ENCODE results near the gene RPGRIP1.
"Not testable (repeated sequence)": the region's sequence is repeated elsewhere in the genome, so short reads cannot be mapped to it uniquely, and the experiment has no call there.

RPGRIP1 gene

DNA sequence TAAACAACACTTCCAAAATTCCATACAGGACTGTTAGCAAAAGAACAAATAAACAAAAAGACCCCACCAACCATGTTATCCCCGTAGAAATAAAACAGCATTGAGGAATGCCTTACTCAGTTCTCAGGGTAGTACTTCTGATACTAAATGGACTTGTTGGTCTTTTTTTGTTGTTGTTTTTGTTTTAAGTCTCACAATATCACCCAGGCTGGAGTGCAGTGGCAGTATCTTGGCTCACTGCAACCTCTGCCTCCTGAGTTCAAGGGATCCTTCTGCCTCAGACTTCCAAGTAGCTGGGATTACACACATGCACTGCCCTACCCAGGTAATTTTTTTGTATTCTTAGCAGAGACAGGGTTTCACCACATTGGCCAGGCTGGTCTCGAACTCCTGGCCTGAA is 27.7 kb upstream of the RPGRIP1 start:
- DNase-seq (ENCODE audit: extremely low read depth, low read depth), result no peak
- TF ChIP-seq, protein P1, sequence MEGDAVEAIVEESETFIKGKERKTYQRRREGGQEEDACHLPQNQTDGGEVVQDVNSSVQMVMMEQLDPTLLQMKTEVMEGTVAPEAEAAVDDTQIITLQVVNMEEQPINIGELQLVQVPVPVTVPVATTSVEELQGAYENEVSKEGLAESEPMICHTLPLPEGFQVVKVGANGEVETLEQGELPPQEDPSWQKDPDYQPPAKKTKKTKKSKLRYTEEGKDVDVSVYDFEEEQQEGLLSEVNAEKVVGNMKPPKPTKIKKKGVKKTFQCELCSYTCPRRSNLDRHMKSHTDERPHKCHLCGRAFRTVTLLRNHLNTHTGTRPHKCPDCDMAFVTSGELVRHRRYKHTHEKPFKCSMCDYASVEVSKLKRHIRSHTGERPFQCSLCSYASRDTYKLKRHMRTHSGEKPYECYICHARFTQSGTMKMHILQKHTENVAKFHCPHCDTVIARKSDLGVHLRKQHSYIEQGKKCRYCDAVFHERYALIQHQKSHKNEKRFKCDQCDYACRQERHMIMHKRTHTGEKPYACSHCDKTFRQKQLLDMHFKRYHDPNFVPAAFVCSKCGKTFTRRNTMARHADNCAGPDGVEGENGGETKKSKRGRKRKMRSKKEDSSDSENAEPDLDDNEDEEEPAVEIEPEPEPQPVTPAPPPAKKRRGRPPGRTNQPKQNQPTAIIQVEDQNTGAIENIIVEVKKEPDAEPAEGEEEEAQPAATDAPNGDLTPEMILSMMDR (IDR thresholded peaks at IDR 0.05; ENCODE audit: low read depth, low read length), result no peak

DNA sequence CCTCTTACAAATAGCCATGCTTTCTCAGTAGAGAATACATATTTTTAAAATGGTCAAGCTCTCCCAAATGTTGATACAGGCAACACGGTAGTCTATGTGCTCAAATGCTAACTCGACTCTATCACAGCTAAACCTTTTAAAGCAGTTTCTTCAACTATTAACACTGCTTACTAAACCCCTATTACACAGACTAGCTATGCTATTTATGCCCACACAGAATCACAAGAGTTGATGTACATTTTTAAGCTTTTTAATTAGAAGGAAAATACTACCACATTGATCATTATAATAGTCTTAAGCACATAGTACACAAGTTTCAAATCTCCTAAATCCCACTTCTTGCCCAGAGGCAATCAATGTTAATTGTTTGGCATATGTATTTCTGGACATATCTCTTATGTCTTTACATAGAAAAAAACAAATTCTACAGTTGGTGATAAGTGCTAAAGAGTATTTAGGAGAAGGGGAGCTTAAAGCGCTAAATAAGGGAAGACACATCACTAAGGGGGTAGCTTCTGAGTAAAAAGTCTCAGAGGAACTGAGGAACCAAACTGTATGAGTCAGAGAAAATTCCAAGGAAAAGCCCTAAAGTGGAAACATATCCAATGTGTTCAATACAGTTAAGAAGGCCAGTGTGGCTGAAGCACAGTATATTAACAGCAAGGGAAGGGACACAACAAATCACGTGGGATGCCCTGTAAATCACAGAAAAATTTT is 24.3 kb upstream of the RPGRIP1 start:
- DNase-seq (ENCODE audit: extremely low read depth, low read depth), result no peak
- TF ChIP-seq, protein P1 (IDR thresholded peaks at IDR 0.05; ENCODE audit: low read depth, low read length), result no peak

GRCh38 chr14:21256102-21256447 is 23.8 kb upstream of the RPGRIP1 start:
- not testable (repeated sequence) for DNase-seq (ENCODE audit: extremely low read depth, low read depth)

- TF ChIP-seq, protein P1 (IDR thresholded peaks at IDR 0.05; ENCODE audit: low read depth, low read length), result no peak
- no peak for DNase-seq (ENCODE audit: extremely low read depth, low read depth)
Observed at GRCh38 chr14:21256539-21257393, 23.1 kb upstream of the RPGRIP1 start.

DNA sequence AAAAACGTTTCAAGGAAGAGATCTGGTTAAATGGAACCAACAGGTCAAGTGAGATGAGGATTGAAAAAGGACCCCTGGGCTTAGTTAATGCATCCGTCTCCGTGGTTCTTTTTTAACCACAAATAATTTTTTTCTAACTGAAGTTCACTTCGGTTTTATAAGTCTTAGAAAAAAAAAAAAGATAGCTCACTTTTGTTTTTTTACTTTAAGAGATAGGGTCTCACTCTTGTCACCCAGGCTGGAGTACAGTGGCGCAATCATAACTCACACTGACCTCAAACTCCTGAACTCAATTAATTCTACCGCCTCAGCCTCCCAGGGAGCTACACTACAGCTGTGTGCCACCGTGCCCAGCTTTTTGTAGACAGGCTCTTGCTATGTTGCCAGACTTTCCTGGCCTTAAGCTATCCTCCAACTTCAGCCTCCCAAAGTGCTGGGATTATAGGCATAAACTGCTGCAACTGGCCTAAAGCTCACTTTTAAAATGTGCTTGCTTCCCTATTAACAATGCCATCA is 22.4 kb upstream of the RPGRIP1 start:
- TF ChIP-seq, protein P1 (IDR thresholded peaks at IDR 0.05; ENCODE audit: low read depth, low read length), result no peak
- DNase-seq (ENCODE audit: extremely low read depth, low read depth), result no peak

GRCh38 chr14:21258005-21258888 is 21.6 kb upstream of the RPGRIP1 start:
- no peak for DNase-seq (ENCODE audit: extremely low read depth, low read depth)
- TF ChIP-seq, protein P1 (IDR thresholded peaks at IDR 0.05; ENCODE audit: low read depth, low read length), result no peak
